ENCODE measurements around the gene MUC6.
A peak's percentile ranks its signal among the peaks of the same experiment; 100 is the strongest.
"Not testable (repeated sequence)": the region's sequence is repeated elsewhere in the genome, so short reads cannot be mapped to it uniquely, and the experiment has no call there.

The MUC6 gene

GRCh38 chr11:975827-976226, 60.7 kb downstream of the MUC6 start:
- Histone ChIP-seq H3K4me3 (ENCODE audit: low read depth, low read length) (no peak overlapping the region), H3K9me3 (no peaks in the 10 kb centered on the region), H3K4me1 (no peaks in the 10 kb centered on the region), H3K27me3 (no peaks in the 10 kb centered on the region), H3K36me3 (peaks cover 25% of the 10 kb centered on the region)
- peak; percentile 21 for DNase-seq
- TF ChIP-seq CTCF (IDR thresholded peaks at IDR 0.05; ENCODE audit: low read depth, low read length), result peak; percentile 23; the same call in 1 of the 2 replicates

- not testable (repeated sequence) for H3K27me3 ChIP-seq; H3K4me1 ChIP-seq; H3K4me3 ChIP-seq (ENCODE audit: low read depth, low read length); DNase-seq; H3K9me3 ChIP-seq
- H3K36me3 ChIP-seq, result peaks cover 28% of the 10 kb centered on the region
These were observed 61.1 kb downstream of the MUC6 start for GRCh38 chr11:975376-975775.

GRCh38 chr11:973237-973636, 63.3 kb downstream of the MUC6 start:
- peaks cover 25% of the 10 kb centered on the region for H3K36me3 ChIP-seq

GRCh38 chr11:972523-973211, 63.9 kb downstream of the MUC6 start:
- Histone ChIP-seq H3K36me3 (peaks cover 24% of the 10 kb centered on the region), H3K4me1 (no peaks in the 10 kb centered on the region), H3K27me3 (no peaks in the 10 kb centered on the region), H3K9me3 (no peaks in the 10 kb centered on the region), H3K4me3 (ENCODE audit: low read depth, low read length) (no peak overlapping the region)
- no peak for TF ChIP-seq CTCF (IDR thresholded peaks at IDR 0.05; ENCODE audit: low read depth, low read length)
- DNase-seq, result no peak

More at GRCh38 chr11:973237-973636, 63.3 kb downstream of the MUC6 start:
- no peaks in the 10 kb centered on the region for H3K4me1 ChIP-seq
- no peaks in the 10 kb centered on the region for H3K9me3 ChIP-seq
- TF ChIP-seq CTCF (IDR thresholded peaks at IDR 0.05; ENCODE audit: low read depth, low read length), result no peak
- DNase-seq, result no peak
- H3K4me3 ChIP-seq (ENCODE audit: low read depth, low read length), result no peak overlapping the region
- no peaks in the 10 kb centered on the region for H3K27me3 ChIP-seq

GRCh38 chr11:971731-972365, 64.7 kb downstream of the MUC6 start:
- no peak for DNase-seq
- Histone ChIP-seq H3K4me1 (no peaks in the 10 kb centered on the region), H3K36me3 (peaks cover 16% of the 10 kb centered on the region), H3K4me3 (ENCODE audit: low read depth, low read length) (no peak overlapping the region), H3K9me3 (no peaks in the 10 kb centered on the region), H3K27me3 (no peaks in the 10 kb centered on the region)
- no peak for TF ChIP-seq CTCF (IDR thresholded peaks at IDR 0.05; ENCODE audit: low read depth, low read length)

GRCh38 chr11:971092-971690, 65.3 kb downstream of the MUC6 start:
- DNase-seq, result no peak
- no peak overlapping the region for H3K4me3 ChIP-seq (ENCODE audit: low read depth, low read length)
- no peaks in the 10 kb centered on the region for H3K9me3 ChIP-seq
- no peaks in the 10 kb centered on the region for H3K27me3 ChIP-seq
- TF ChIP-seq CTCF (IDR thresholded peaks at IDR 0.05; ENCODE audit: low read depth, low read length), result no peak
- peaks cover 15% of the 10 kb centered on the region for H3K36me3 ChIP-seq
- H3K4me1 ChIP-seq, result no peaks in the 10 kb centered on the region

Measured in BE2C (cell line).